ENCODE measurements around the gene OAS2.

GRCh38 chr12:113039911-113040445 is 61.7 kb downstream of the OAS2 start:
- TF ChIP-seq CTCF (optimal IDR thresholded peaks at IDR 0.05 in 1 of 3, IDR thresholded peaks at IDR 0.05 in 1 of 3, conservative IDR thresholded peaks at IDR 0.05 in 1 of 3; ENCODE audit: extremely low read depth in 1 of 3, insufficient read depth in 2 of 3, low read length in 3 of 3) = no peak
- no peak for TF ChIP-seq EZH2 (IDR thresholded peaks at IDR 0.05; ENCODE audit: low read length)

All from keratinocyte (primary cell).